Neural cell (in vitro differentiated cells): ENCODE data around the gene RABEPK. TPM values are rescaled to one million over a fixed set of nuclear protein-coding genes. Genes with fewer than 3 reads are reported as not detected.

Experiments
- H2AFZ ChIP-seq: fragments of 200-600, 300-800 bp; sonication (generic), shearing (Covaris generic); 2 replicates; pipeline ENCODE4 v1.6.0; 2014; ENCODE audit warnings: low read depth, mild to moderate bottlenecking, antibody characterized with exemption, low read length, moderate library complexity
- H3F3A ChIP-seq: fragments of 200-600 bp; shearing (Covaris generic); 2 replicates; pipeline ENCODE4 v1.6.1; 2016; ENCODE audit warnings: mild to moderate bottlenecking, moderate library complexity, mixed read lengths, antibody characterized with exemption, low read length; ENCODE audit not compliant: insufficient read depth, poor library complexity, severe bottlenecking
- H3K27ac ChIP-seq: fragments of 200-600, 300-800 bp; sonication (generic), shearing (Covaris generic); 2 replicates; pipeline ENCODE4 v1.5.1; 2014; ENCODE audit warnings: mild to moderate bottlenecking, low read length, moderate library complexity
- H3K27me3 ChIP-seq: fragments of 300-800, 200-600 bp; sonication (generic), shearing (Covaris generic); 2 replicates; pipeline ENCODE4 v1.6.0; 2014; ENCODE audit warnings: mild to moderate bottlenecking, low read depth, low read length, moderate library complexity; ENCODE audit not compliant: insufficient read depth
- H3K36me3 ChIP-seq: fragments of 300-800, 200-600 bp; sonication (generic), shearing (Covaris generic); 2 replicates; pipeline ENCODE4 v1.5.1; 2014; ENCODE audit warnings: mild to moderate bottlenecking, antibody characterized with exemption, low read length, moderate library complexity; ENCODE audit not compliant: insufficient read depth
- H3K4me2 ChIP-seq: fragments of 300-800, 200-600 bp; sonication (generic), shearing (Covaris generic); 2 replicates; pipeline ENCODE4 v1.6.0; 2014; ENCODE audit warnings: mild to moderate bottlenecking, low read length
- H3K4me3 ChIP-seq: fragments of 300-800, 200-600 bp; sonication (generic), shearing (Covaris generic); 2 replicates; pipeline ENCODE4 v1.5.1; 2014; ENCODE audit warnings: mild to moderate bottlenecking, low read length, moderate library complexity
- H3K79me2 ChIP-seq: fragments of 200-600 bp; shearing (Covaris generic); replicated peaks from 2 replicates; pipeline ENCODE4 v1.6.0; 2014; ENCODE audit warnings: mild to moderate bottlenecking, low read length, moderate library complexity; ENCODE audit not compliant: insufficient read depth
- H3K9ac ChIP-seq: fragments of 300-800, 200-600 bp; sonication (generic), shearing (Covaris generic); 2 replicates; pipeline ENCODE4 v1.6.1; 2016; ENCODE audit warnings: mild to moderate bottlenecking, low read length, mixed read lengths
- H3K9me2 ChIP-seq: fragments of 200-600 bp; shearing (Covaris generic); 2 replicates; pipeline ENCODE4 v1.6.1; 2016; ENCODE audit warnings: mild to moderate bottlenecking, low read length, mixed read lengths; ENCODE audit not compliant: insufficient read depth
- H3K9me3 ChIP-seq: fragments of 200-600, 300-800 bp; sonication (generic), shearing (Covaris generic); 2 replicates; pipeline ENCODE4 v1.6.1; 2016; ENCODE audit warnings: mild to moderate bottlenecking, mixed run types, low read length, moderate library complexity, mixed read lengths
- H4K20me1 ChIP-seq: fragments of 200-600 bp; shearing (Covaris generic); 2 replicates; pipeline ENCODE4 v1.6.1; 2016; ENCODE audit warnings: mild to moderate bottlenecking, mixed run types; ENCODE audit not compliant: insufficient read depth
- EP300 ChIP-seq: fragments of 450-650 bp; conservative IDR thresholded peaks from 2 replicates; pipeline ENCODE4 v1.6.1; 2014; ENCODE audit warnings: antibody characterized with exemption, mild to moderate bottlenecking, moderate library complexity; ENCODE audit not compliant: poor library complexity, severe bottlenecking
- EZH2 ChIP-seq: fragments of 200-600, 300-800 bp; shearing (Covaris generic), sonication (generic); IDR thresholded peaks from 2 replicates; pipeline ENCODE4 v1.6.1; 2014; ENCODE audit warnings: antibody characterized with exemption, low read length, borderline replicate concordance, mild to moderate bottlenecking; ENCODE audit not compliant: insufficient read depth, poor library complexity, severe bottlenecking
- MXI1 ChIP-seq: fragments of 450-650 bp; conservative IDR thresholded peaks from 2 replicates; pipeline ENCODE4 v1.6.1; 2014; ENCODE audit warnings: antibody characterized with exemption, mild to moderate bottlenecking; ENCODE audit not compliant: poor library complexity, severe bottlenecking
- POLR2AphosphoS5 ChIP-seq: IDR thresholded peaks from 2 replicates; pipeline ENCODE4 v1.6.1; 2012
- RAD21 ChIP-seq: fragments of 450-650 bp; conservative IDR thresholded peaks from 2 replicates; pipeline ENCODE4 v1.6.1; 2014; ENCODE audit warnings: antibody characterized with exemption, mild to moderate bottlenecking, moderate library complexity
- SMC3 ChIP-seq: fragments of 450-650 bp; conservative IDR thresholded peaks from 2 replicates; pipeline ENCODE4 v1.6.1; 2014; ENCODE audit warnings: antibody characterized with exemption, mild to moderate bottlenecking, moderate library complexity; ENCODE audit not compliant: poor library complexity
- TAF1 ChIP-seq: IDR thresholded peaks from 2 replicates; pipeline ENCODE4 v1.6.1; 2012; ENCODE audit warnings: low read depth
- polyA plus RNA-seq: library from polyadenylated mRNA; depleted of rRNA; stranded (reverse); fragments of >200 nt; gene quantifications from 2 replicates; pipeline ENCODE4 v1.2.3, GENCODE V29; 2014
- TF ChIP-seq, protein P1 (sequence below): fragments of 450-650 bp; IDR thresholded peaks from 2 replicates; pipeline ENCODE4 v1.5.1; 2014; ENCODE audit warnings: antibody characterized with exemption, mild to moderate bottlenecking, moderate library complexity; ENCODE audit not compliant: poor library complexity, severe bottlenecking
- TF ChIP-seq, protein P2 (sequence below): IDR thresholded peaks from 2 replicates; pipeline ENCODE4 v1.6.1; 2012; ENCODE audit warnings: borderline replicate concordance

Gene RABEPK
- polyA plus RNA-seq, 1 donor from 2014 or later = 58.2 TPM

DNA sequence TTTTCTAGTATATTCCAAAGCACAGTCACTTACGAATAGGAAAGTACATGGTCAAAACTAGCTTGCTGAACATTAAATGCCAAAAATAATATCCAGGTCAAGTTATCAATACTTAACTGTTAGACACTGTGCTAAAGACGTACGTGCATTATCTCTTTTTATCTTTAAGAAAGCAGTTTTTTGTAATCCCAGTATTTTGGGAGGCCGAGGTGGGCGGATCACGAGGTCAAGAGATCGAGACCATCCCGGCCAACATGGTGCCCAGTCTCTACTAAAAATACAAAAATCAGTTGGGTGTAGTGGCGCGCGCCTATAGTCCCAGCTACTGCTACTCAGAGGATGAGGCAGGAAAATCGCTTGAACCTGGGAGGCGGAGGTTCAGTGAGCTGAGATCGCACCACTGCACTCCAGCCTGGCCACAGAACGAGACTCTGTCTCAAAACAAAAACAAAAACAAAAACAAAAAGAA lies 43.5 kb downstream of the RABEPK start:
- TF ChIP-seq MXI1 (no peak), RAD21 (no peak), SMC3 (no peak), POLR2AphosphoS5 (no peak), EP300 (no peak), TAF1 (no peak), EZH2 (no peak)
- TF ChIP-seq, protein P1, sequence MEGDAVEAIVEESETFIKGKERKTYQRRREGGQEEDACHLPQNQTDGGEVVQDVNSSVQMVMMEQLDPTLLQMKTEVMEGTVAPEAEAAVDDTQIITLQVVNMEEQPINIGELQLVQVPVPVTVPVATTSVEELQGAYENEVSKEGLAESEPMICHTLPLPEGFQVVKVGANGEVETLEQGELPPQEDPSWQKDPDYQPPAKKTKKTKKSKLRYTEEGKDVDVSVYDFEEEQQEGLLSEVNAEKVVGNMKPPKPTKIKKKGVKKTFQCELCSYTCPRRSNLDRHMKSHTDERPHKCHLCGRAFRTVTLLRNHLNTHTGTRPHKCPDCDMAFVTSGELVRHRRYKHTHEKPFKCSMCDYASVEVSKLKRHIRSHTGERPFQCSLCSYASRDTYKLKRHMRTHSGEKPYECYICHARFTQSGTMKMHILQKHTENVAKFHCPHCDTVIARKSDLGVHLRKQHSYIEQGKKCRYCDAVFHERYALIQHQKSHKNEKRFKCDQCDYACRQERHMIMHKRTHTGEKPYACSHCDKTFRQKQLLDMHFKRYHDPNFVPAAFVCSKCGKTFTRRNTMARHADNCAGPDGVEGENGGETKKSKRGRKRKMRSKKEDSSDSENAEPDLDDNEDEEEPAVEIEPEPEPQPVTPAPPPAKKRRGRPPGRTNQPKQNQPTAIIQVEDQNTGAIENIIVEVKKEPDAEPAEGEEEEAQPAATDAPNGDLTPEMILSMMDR = no peak
- TF ChIP-seq, protein P2, sequence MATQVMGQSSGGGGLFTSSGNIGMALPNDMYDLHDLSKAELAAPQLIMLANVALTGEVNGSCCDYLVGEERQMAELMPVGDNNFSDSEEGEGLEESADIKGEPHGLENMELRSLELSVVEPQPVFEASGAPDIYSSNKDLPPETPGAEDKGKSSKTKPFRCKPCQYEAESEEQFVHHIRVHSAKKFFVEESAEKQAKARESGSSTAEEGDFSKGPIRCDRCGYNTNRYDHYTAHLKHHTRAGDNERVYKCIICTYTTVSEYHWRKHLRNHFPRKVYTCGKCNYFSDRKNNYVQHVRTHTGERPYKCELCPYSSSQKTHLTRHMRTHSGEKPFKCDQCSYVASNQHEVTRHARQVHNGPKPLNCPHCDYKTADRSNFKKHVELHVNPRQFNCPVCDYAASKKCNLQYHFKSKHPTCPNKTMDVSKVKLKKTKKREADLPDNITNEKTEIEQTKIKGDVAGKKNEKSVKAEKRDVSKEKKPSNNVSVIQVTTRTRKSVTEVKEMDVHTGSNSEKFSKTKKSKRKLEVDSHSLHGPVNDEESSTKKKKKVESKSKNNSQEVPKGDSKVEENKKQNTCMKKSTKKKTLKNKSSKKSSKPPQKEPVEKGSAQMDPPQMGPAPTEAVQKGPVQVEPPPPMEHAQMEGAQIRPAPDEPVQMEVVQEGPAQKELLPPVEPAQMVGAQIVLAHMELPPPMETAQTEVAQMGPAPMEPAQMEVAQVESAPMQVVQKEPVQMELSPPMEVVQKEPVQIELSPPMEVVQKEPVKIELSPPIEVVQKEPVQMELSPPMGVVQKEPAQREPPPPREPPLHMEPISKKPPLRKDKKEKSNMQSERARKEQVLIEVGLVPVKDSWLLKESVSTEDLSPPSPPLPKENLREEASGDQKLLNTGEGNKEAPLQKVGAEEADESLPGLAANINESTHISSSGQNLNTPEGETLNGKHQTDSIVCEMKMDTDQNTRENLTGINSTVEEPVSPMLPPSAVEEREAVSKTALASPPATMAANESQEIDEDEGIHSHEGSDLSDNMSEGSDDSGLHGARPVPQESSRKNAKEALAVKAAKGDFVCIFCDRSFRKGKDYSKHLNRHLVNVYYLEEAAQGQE = no peak
- Histone ChIP-seq H3K36me3 (peaks cover 4% of the 10 kb centered on the region), H3K27ac (no peak overlapping the region), H3K79me2 (peaks cover 22% of the 10 kb centered on the region), H3K9ac (no peak overlapping the region), H3K9me2 (no peaks in the 10 kb centered on the region), H4K20me1 (no peaks in the 10 kb centered on the region), H3K27me3 (no peaks in the 10 kb centered on the region), H3K4me3 (no peak overlapping the region), H3F3A (no peaks in the 10 kb centered on the region), H2AFZ (no peak overlapping the region), H3K4me2 (no peak overlapping the region), H3K9me3 (no peaks in the 10 kb centered on the region)

DNA sequence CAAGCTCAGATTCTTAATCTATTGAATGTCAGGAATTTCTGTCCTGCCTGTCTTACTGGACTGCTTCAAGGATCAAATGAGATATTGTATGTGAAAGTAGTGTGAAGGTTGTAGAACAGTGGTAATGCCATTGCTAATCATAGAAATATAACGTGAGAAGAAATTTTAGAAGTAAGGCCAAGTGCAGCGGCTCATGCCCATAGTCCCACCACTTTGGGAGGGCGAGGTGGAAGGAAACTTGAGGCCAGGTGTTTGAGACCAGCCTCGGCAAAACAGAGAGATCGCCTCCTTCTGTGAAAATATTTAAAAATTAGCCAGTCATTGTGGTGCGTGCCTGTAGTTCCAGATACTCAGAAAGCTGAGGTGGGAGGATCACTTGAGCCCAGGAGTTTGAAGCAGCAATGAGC lies 45.9 kb downstream of the RABEPK start:
- no peak overlapping the region for H3K4me2 ChIP-seq
- TF ChIP-seq SMC3 (no peak), POLR2AphosphoS5 (no peak)
- TF ChIP-seq, protein P2 = no peak
- no peaks in the 10 kb centered on the region for H3K79me2 ChIP-seq
- no peak overlapping the region for H2AFZ ChIP-seq
- no peaks in the 10 kb centered on the region for H3K9me3 ChIP-seq
- no peaks in the 10 kb centered on the region for H4K20me1 ChIP-seq
- H3K9ac ChIP-seq = no peak overlapping the region
- no peaks in the 10 kb centered on the region for H3K36me3 ChIP-seq
- H3K27me3 ChIP-seq = no peaks in the 10 kb centered on the region
- no peaks in the 10 kb centered on the region for H3K9me2 ChIP-seq
- no peak overlapping the region for H3K4me3 ChIP-seq
- H3K27ac ChIP-seq = no peak overlapping the region
- H3F3A ChIP-seq = no peaks in the 10 kb centered on the region
